K562 (cell line): ENCODE measurements around the gene RAD1. TPM values are rescaled to one million over a fixed set of nuclear protein-coding genes. Genes with fewer than 3 reads are reported as not detected.

ENCODE experiments used
- AFF1 ChIP-seq, 2 experiments: fragments of 450-650 bp; IDR thresholded peaks; 2 replicates each; pipeline ENCODE4 v1.6.1; 2018; ENCODE audit warnings: mild to moderate bottlenecking in 2 of 2, low read depth in 1 of 2; ENCODE audit not compliant: partially characterized antibody in 2 of 2
- DEAF1 ChIP-seq: fragments of 450-650 bp; formaldehyde crosslinking; IDR thresholded peaks from 2 replicates; pipeline ENCODE4 v1.4.0; 2020; ENCODE audit warnings: mild to moderate bottlenecking, moderate library complexity
- EHMT2 ChIP-seq: fragments of 450-650 bp; IDR thresholded peaks from 2 replicates; pipeline ENCODE4 v1.6.1; 2018; ENCODE audit warnings: antibody characterized with exemption
- ELF2 ChIP-seq: fragments of 250-450 bp; sonication (Bioruptor Pico); IDR thresholded peaks from 2 replicates; pipeline ENCODE4 v1.5.0; 2021; ENCODE audit warnings: mild to moderate bottlenecking
- KDM2B ChIP-seq: fragments of 250-450 bp; sonication (Bioruptor Pico); IDR thresholded peaks from 2 replicates; pipeline ENCODE4 v1.8.0; 2021; ENCODE audit warnings: mild to moderate bottlenecking, moderate library complexity
- KLF13 ChIP-seq: fragments of 450-650 bp; IDR thresholded peaks from 2 replicates; pipeline ENCODE4 v1.6.1; 2016; ENCODE audit warnings: missing genetic modification characterization, low read depth, mild to moderate bottlenecking, missing compliant biosample characterization, moderate library complexity, borderline replicate concordance
- NFE2L1 ChIP-seq: fragments of 450-650 bp; IDR thresholded peaks from 2 replicates; pipeline ENCODE4 v1.6.1; 2016; ENCODE audit warnings: missing genetic modification characterization, low read depth, mild to moderate bottlenecking, missing compliant biosample characterization, moderate library complexity, borderline replicate concordance
- NR2C2 ChIP-seq, 2 experiments: fragments of 200-800 bp in 1 of 2; sonication (Bioruptor generic) in 1 of 2; sonication (generic) in 1 of 2; formaldehyde crosslinking in 1 of 2; IDR thresholded peaks; 2 replicates each; pipeline versions ENCODE4 v1.6.1 to v1.8.0; 2016 to 2022; ENCODE audit warnings: mild to moderate bottlenecking in 1 of 2, missing compliant biosample characterization in 1 of 2, missing genetic modification characterization in 1 of 2, missing genetic modification reagents in 1 of 2
- NRF1 ChIP-seq, 2 experiments: fragments of 450-650 bp; IDR thresholded peaks in 1 of 2; conservative IDR thresholded peaks in 1 of 2; 2 replicates each; pipeline ENCODE4 v1.6.1; 2014; ENCODE audit warnings: mild to moderate bottlenecking in 2 of 2
- SIX5 ChIP-seq, 2 experiments: IDR thresholded peaks; 2 replicates each; pipeline ENCODE4 v1.6.1; 2011; ENCODE audit warnings: low read length in 2 of 2, borderline replicate concordance in 1 of 2, low read depth in 1 of 2, mild to moderate bottlenecking in 1 of 2, moderate library complexity in 1 of 2; ENCODE audit not compliant: insufficient read depth in 1 of 2
- SREBF1 ChIP-seq: fragments of 150-350 bp; IDR thresholded peaks from 2 replicates; pipeline ENCODE4 v1.6.1; 2014; ENCODE audit warnings: antibody characterized with exemption, low read depth, low read length, borderline replicate concordance
- SRSF3 ChIP-seq: fragments of 200-400 bp; formaldehyde crosslinking; IDR thresholded peaks from 2 replicates; pipeline ENCODE4 v1.6.1; 2016; ENCODE audit warnings: mild to moderate bottlenecking, low read length, moderate library complexity; ENCODE audit not compliant: insufficient read depth
- SRSF7 ChIP-seq: fragments of 200-400 bp; formaldehyde crosslinking; optimal IDR thresholded peaks from 2 replicates; pipeline ENCODE3; 2017; ENCODE audit warnings: mild to moderate bottlenecking, low read depth, low read length
- TAF9B ChIP-seq: fragments of 450-650 bp; IDR thresholded peaks from 2 replicates; pipeline ENCODE4 v1.6.1; 2018; ENCODE audit warnings: mild to moderate bottlenecking; ENCODE audit not compliant: partially characterized antibody
- UBTF ChIP-seq, 2 experiments: IDR thresholded peaks; 2 replicates each; pipeline ENCODE4 v1.6.1; 2012; ENCODE audit warnings: improper control_type of control experiment in 2 of 2, low read depth in 2 of 2, low read length in 2 of 2, borderline replicate concordance in 1 of 2
- ZNF143 ChIP-seq: sonication (generic); formaldehyde crosslinking; IDR thresholded peaks from 2 replicates; pipeline ENCODE4 v1.9.0; 2022; ENCODE audit warnings: mild to moderate bottlenecking, missing genetic modification reagents
- ZNF589 ChIP-seq: fragments of 200-800 bp; sonication (Bioruptor generic); IDR thresholded peaks from 2 replicates; pipeline ENCODE4 v1.6.1; 2016; ENCODE audit warnings: low read depth, missing genetic modification characterization, missing compliant biosample characterization
- ZNF695 ChIP-seq: fragments of 450-650 bp; formaldehyde crosslinking; IDR thresholded peaks from 2 replicates; pipeline ENCODE4 v1.4.0; 2020; ENCODE audit warnings: mild to moderate bottlenecking, moderate library complexity
- polyA plus RNA-seq, 8 experiments: library from polyadenylated mRNA; depleted of rRNA in 4 of 8; stranded (reverse) in 5 of 8; unstranded in 3 of 8; fragments of >200 nt; fragmentation: Nextera tagmentation in 2 of 8; fragmentation: Illumina TruSeq in 1 of 8; extraction: Ambion mirVana in 2 of 8; extraction: Trizol in 1 of 8; gene quantifications; 2 replicates each; pipeline versions ENCODE4 v1.2.1 to v1.2.3, GENCODE V29; 2011 to 2014; ENCODE audit warnings: inconsistent platforms in 1 of 8, missing spikeins in 1 of 8
- total RNA-seq, 7 experiments: library from RNA; depleted of rRNA in 6 of 7; stranded (reverse); fragments of >200 nt in 6 of 7; fragmentation: Illumina TruSeq in 2 of 7; extraction: Trizol in 2 of 7; gene quantifications; 2 replicates each; pipeline versions ENCODE4 v1.2.1 to v1.2.3, GENCODE V29; 2011 to 2021; ENCODE audit warnings: low replicate concordance in 1 of 7

RAD1 gene
- total and polyA plus RNA-seq, 9 of the 15 experiments (the other 6 are each of a cell fraction or from before 2014, with no cell fraction given) = 44.5 to 148 (median 60.8) TPM

GRCh38 chr5:34895641-34896419 is 19.5 kb downstream of the RAD1 start (continued):
- TF ChIP-seq NFE2L1 (no peak), KLF13 (tag) (peak; percentile 72; the same call in 1 of the 2 replicates), KDM2B (CRISPR knock-in tag) (no peak), SIX5 (IDR thresholded peaks at IDR 0.05; ENCODE audit: borderline replicate concordance in 1 of 2, insufficient read depth in 1 of 2, low read depth in 1 of 2, low read length in 2 of 2) (no peak), AFF1 (IDR thresholded peaks at IDR 0.05; ENCODE audit: low read depth in 1 of 2, partially characterized antibody in 2 of 2) (no peak), ELF2 (CRISPR knock-in tag) (no peak), NRF1 (conservative IDR thresholded peaks at IDR 0.05 in 1 of 2, IDR thresholded peaks at IDR 0.05 in 1 of 2) (no peak), ZNF143 (no peak), SRSF3 (no peak), SRSF7 (no peak), NR2C2 (CRISPR knock-in tag; IDR thresholded peaks at IDR 0.05) (no peak), NR2C2 (tag; IDR thresholded peaks at IDR 0.05) (no peak), ZNF695 (no peak), ZNF589 (CRISPR knock-in tag) (no peak), TAF9B (no peak), DEAF1 (0 out of 2 replicates have a peak, but pooled peaks have one; percentile 23), SREBF1 (no peak), UBTF (IDR thresholded peaks at IDR 0.05; ENCODE audit: borderline replicate concordance in 1 of 2, low read depth in 2 of 2, low read length in 2 of 2) (no peak), EHMT2 (no peak)
